Body of pancreas (tissue), 4 donors: ENCODE data around the gene RAB3B.

Source experiments
- CTCF ChIP-seq, 7 experiments: fragments of 450-650 bp in 4 of 7; fragments of 200-600 bp in 3 of 7; sonication (generic) in 3 of 7; IDR thresholded peaks; one replicate each; pipeline ENCODE4 v1.5.1; 2016 to 2019; ENCODE audit warnings: antibody characterized with exemption in 7 of 7
- POLR2A ChIP-seq, 3 donors: fragments of 450-650 bp; IDR thresholded peaks; one replicate each; pipeline ENCODE4 v1.6.1; 2016; ENCODE audit warnings: antibody characterized with exemption in 3 of 3, mild to moderate bottlenecking in 2 of 3

- TF ChIP-seq CTCF (IDR thresholded peaks at IDR 0.05) (no peak), POLR2A (IDR thresholded peaks at IDR 0.05) (no peak)
These were observed 92.3 kb downstream of the RAB3B start for GRCh38 chr1:51898090-51898734.
